HepG2 (cell line): ENCODE measurements around the gene IKZF3. TPM values are rescaled to one million over a fixed set of nuclear protein-coding genes. Genes with fewer than 3 reads are reported as not detected.

Experiments used
- ARID2 ChIP-seq: sonication (generic); formaldehyde crosslinking; IDR thresholded peaks from 2 replicates; pipeline ENCODE4 v1.8.1; 2022; ENCODE audit warnings: mild to moderate bottlenecking, missing genetic modification reagents, borderline replicate concordance
- BCL6 ChIP-seq: IDR thresholded peaks from 2 replicates; pipeline ENCODE4 v1.6.1; 2016; ENCODE audit warnings: missing genetic modification reagents, missing compliant biosample characterization
- CREM ChIP-seq, 2 experiments: sonication (generic) in 1 of 2; formaldehyde crosslinking in 1 of 2; IDR thresholded peaks; 2 replicates each; pipeline versions ENCODE4 v1.4.0 to v1.6.1; 2016 to 2020; ENCODE audit warnings: antibody characterized with exemption in 1 of 2, mild to moderate bottlenecking in 1 of 2, missing genetic modification reagents in 1 of 2
- E2F2 ChIP-seq: sonication (generic); formaldehyde crosslinking; IDR thresholded peaks from 2 replicates; pipeline ENCODE4 v1.4.0; 2020; ENCODE audit warnings: missing genetic modification reagents, borderline replicate concordance
- GABPB1 ChIP-seq: IDR thresholded peaks from 2 replicates; pipeline ENCODE4 v1.6.1; 2016; ENCODE audit warnings: mild to moderate bottlenecking, missing genetic modification reagents, moderate library complexity, missing compliant biosample characterization
- HMG20A ChIP-seq: IDR thresholded peaks from 2 replicates; pipeline ENCODE4 v1.6.1; 2016; ENCODE audit warnings: borderline replicate concordance
- ISL2 ChIP-seq: sonication (generic); formaldehyde crosslinking; IDR thresholded peaks from 2 replicates; pipeline ENCODE4 v1.5.0; 2020; ENCODE audit warnings: missing genetic modification reagents
- KLF16 ChIP-seq, 2 experiments: sonication (generic) in 1 of 2; formaldehyde crosslinking in 1 of 2; IDR thresholded peaks; 2 replicates each; pipeline versions ENCODE4 v1.6.1 to v1.8.0; 2016 to 2023; ENCODE audit warnings: missing genetic modification reagents in 2 of 2, missing compliant biosample characterization in 1 of 2
- NAIF1 ChIP-seq: sonication (generic); formaldehyde crosslinking; IDR thresholded peaks from 2 replicates; pipeline ENCODE4 v1.5.0; 2020; ENCODE audit warnings: mild to moderate bottlenecking, missing genetic modification reagents, borderline replicate concordance
- NCOR1 ChIP-seq: fragments of 200-600 bp; sonication (generic); IDR thresholded peaks from 2 replicates; pipeline ENCODE4 v1.7.0; 2017; ENCODE audit warnings: antibody characterized with exemption, low read length, borderline replicate concordance
- NR0B2 ChIP-seq: sonication (generic); formaldehyde crosslinking; IDR thresholded peaks from 2 replicates; pipeline ENCODE4 v1.4.0; 2020; ENCODE audit warnings: mild to moderate bottlenecking, missing genetic modification reagents
- RCOR2 ChIP-seq: IDR thresholded peaks from 2 replicates; pipeline ENCODE4 v1.6.1; 2016; ENCODE audit warnings: missing biosample characterization, missing genetic modification reagents
- THRA ChIP-seq: sonication (generic); formaldehyde crosslinking; IDR thresholded peaks from 2 replicates; pipeline ENCODE4 v1.4.0; 2020; ENCODE audit warnings: missing genetic modification reagents, borderline replicate concordance
- ZNF124 ChIP-seq: sonication (generic); formaldehyde crosslinking; IDR thresholded peaks from 2 replicates; pipeline ENCODE4 v1.4.0; 2020; ENCODE audit warnings: missing genetic modification reagents
- ZNF230 ChIP-seq: sonication (generic); formaldehyde crosslinking; IDR thresholded peaks from 2 replicates; pipeline ENCODE4 v1.4.0; 2020; ENCODE audit warnings: mild to moderate bottlenecking, missing genetic modification reagents
- ZNF274 ChIP-seq: sonication (generic); formaldehyde crosslinking; IDR thresholded peaks from 2 replicates; pipeline ENCODE4 v1.5.1; 2020; ENCODE audit warnings: mild to moderate bottlenecking, missing genetic modification reagents
- ZNF333 ChIP-seq: sonication (generic); formaldehyde crosslinking; IDR thresholded peaks from 2 replicates; pipeline ENCODE4 v1.4.0; 2020; ENCODE audit warnings: mild to moderate bottlenecking, missing genetic modification reagents, borderline replicate concordance
- ZNF430 ChIP-seq: sonication (generic); formaldehyde crosslinking; IDR thresholded peaks from 2 replicates; pipeline ENCODE4 v1.9.0; 2021; ENCODE audit warnings: mild to moderate bottlenecking, missing genetic modification reagents
- ZNF563 ChIP-seq: sonication (generic); formaldehyde crosslinking; IDR thresholded peaks from 2 replicates; pipeline ENCODE4 v1.8.0; 2022; ENCODE audit warnings: mild to moderate bottlenecking, moderate library complexity, missing genetic modification reagents
- ZNF790 ChIP-seq: sonication (generic); formaldehyde crosslinking; IDR thresholded peaks from 2 replicates; pipeline ENCODE4 v1.8.0; 2022; ENCODE audit warnings: missing genetic modification reagents, mild to moderate bottlenecking, borderline replicate concordance
- ZNF841 ChIP-seq: sonication (generic); formaldehyde crosslinking; IDR thresholded peaks from 2 replicates; pipeline ENCODE4 v1.8.1; 2023; ENCODE audit warnings: missing genetic modification reagents, borderline replicate concordance
- polyA plus RNA-seq, 8 experiments: library from polyadenylated mRNA; depleted of rRNA in 3 of 8; stranded (reverse) in 7 of 8; unstranded in 1 of 8; fragments of >200 nt; fragmentation: Illumina TruSeq in 4 of 8; extraction: Trizol in 4 of 8; gene quantifications; 2 replicates each; pipeline versions ENCODE4 v1.2.1 to v1.2.3, GENCODE V29; 2011 to 2016; ENCODE audit warnings: low read depth in 4 of 8, missing spikeins in 1 of 8, mixed read lengths in 1 of 8; ENCODE audit not compliant: insufficient read depth in 1 of 8
- total RNA-seq, 5 experiments: library from RNA; depleted of rRNA; stranded (reverse); fragments of >200 nt; fragmentation: Illumina TruSeq; extraction: Trizol; gene quantifications; 2 replicates each; pipeline ENCODE4 v1.2.3, GENCODE V29; 2016; ENCODE audit warnings: low read depth in 1 of 5
- TF ChIP-seq, protein P1 (sequence below): sonication (generic); formaldehyde crosslinking; IDR thresholded peaks from 2 replicates; pipeline ENCODE4 v1.5.0; 2020; ENCODE audit warnings: mild to moderate bottlenecking, missing genetic modification reagents
- TF ChIP-seq, protein P2 (sequence below): sonication (generic); formaldehyde crosslinking; IDR thresholded peaks from 2 replicates; pipeline ENCODE4 v1.9.0; 2022; ENCODE audit warnings: low read depth, missing genetic modification reagents

IKZF3 gene
- total and polyA plus RNA-seq, 2 of the 13 experiments (the other 11 are each of a cell fraction or from before 2014, with no cell fraction given): not detected

DNA sequence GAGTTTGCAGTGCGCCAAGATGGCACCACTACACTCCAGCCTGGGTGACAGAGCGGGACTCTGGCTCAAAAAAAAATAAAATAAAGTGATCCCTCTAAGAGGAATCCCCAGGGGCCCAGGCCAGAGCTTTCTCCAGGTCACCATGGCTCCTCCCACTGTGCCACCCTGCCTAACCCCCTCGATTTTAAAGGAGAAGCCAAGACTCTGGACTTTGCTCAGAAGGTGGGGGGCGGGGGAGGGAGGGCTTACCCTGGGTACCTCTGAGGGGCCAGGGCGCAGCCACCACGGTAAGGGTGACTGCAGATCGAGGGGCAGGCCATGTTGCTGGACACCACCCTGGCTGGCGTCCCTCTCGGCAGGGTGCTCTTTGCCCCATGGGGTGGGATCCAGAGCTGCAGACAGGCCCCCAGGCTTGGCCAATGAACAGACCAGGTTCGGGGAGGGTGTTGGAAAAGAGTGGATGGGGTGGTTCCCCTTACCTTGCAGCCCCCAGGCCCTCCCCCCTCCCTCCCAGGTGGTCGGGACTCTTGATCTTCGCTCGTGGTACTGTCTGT is 126.8 kb downstream of the IKZF3 start (continued):
- TF ChIP-seq NAIF1 (peak; percentile 18; the same call in 1 of the 2 replicates), ZNF430 (CRISPR knock-in tag) (no peak), BCL6 (CRISPR knock-in tag) (0 out of 2 replicates have a peak, but pooled peaks have one; percentile 21), ZNF563 (CRISPR knock-in tag) (no peak), CREM (IDR thresholded peaks at IDR 0.05) (no peak), CREM (CRISPR knock-in tag; IDR thresholded peaks at IDR 0.05) (no peak), HMG20A (CRISPR knock-in tag) (no peak), NR0B2 (no peak), ZNF790 (no peak), RCOR2 (CRISPR knock-in tag) (no peak), NCOR1 (peak; percentile 56), ZNF124 (CRISPR knock-in tag) (no peak), ZNF274 (CRISPR knock-in tag) (no peak), ISL2 (no peak), ARID2 (CRISPR knock-in tag) (no peak), KLF16 (CRISPR knock-in tag; IDR thresholded peaks at IDR 0.05) (no peak), ZNF333 (CRISPR knock-in tag) (no peak), E2F2 (CRISPR knock-in tag) (no peak), ZNF841 (CRISPR knock-in tag) (no peak), ZNF230 (CRISPR knock-in tag) (no peak), GABPB1 (CRISPR knock-in tag) (no peak), THRA (CRISPR knock-in tag) (0 out of 2 replicates have a peak, but pooled peaks have one; percentile 20)
- TF ChIP-seq, protein P1, sequence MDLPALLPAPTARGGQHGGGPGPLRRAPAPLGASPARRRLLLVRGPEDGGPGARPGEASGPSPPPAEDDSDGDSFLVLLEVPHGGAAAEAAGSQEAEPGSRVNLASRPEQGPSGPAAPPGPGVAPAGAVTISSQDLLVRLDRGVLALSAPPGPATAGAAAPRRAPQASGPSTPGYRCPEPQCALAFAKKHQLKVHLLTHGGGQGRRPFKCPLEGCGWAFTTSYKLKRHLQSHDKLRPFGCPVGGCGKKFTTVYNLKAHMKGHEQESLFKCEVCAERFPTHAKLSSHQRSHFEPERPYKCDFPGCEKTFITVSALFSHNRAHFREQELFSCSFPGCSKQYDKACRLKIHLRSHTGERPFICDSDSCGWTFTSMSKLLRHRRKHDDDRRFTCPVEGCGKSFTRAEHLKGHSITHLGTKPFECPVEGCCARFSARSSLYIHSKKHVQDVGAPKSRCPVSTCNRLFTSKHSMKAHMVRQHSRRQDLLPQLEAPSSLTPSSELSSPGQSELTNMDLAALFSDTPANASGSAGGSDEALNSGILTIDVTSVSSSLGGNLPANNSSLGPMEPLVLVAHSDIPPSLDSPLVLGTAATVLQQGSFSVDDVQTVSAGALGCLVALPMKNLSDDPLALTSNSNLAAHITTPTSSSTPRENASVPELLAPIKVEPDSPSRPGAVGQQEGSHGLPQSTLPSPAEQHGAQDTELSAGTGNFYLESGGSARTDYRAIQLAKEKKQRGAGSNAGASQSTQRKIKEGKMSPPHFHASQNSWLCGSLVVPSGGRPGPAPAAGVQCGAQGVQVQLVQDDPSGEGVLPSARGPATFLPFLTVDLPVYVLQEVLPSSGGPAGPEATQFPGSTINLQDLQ: no peak
- TF ChIP-seq, protein P2, sequence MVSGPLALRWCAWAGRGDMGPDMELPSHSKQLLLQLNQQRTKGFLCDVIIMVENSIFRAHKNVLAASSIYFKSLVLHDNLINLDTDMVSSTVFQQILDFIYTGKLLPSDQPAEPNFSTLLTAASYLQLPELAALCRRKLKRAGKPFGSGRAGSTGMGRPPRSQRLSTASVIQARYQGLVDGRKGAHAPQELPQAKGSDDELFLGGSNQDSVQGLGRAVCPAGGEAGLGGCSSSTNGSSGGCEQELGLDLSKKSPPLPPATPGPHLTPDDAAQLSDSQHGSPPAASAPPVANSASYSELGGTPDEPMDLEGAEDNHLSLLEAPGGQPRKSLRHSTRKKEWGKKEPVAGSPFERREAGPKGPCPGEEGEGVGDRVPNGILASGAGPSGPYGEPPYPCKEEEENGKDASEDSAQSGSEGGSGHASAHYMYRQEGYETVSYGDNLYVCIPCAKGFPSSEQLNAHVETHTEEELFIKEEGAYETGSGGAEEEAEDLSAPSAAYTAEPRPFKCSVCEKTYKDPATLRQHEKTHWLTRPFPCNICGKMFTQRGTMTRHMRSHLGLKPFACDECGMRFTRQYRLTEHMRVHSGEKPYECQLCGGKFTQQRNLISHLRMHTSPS: no peak; the same call in 1 of the 2 replicates
